HCT116 (cell line): ENCODE results near the gene NCAN. TPM values are rescaled to one million over a fixed set of nuclear protein-coding genes. Genes with fewer than 3 reads are reported as not detected.

Source experiments
- ATAC-seq: fragments of 200-7000 bp; cut with Tn5 transposase; 2 replicates; pipeline ENCODE4 v1.9.1; 2020; ENCODE audit warnings: mild to moderate bottlenecking, moderate library complexity
- BruUV-seq: library from RNA; stranded (reverse); fragments of 400-500 nt; replicated peaks from 2 replicates; lab custom pipeline; 2021; lab: Mats Ljungman, UMichigan
- CTCF ChIA-PET: fragments of 300-600 bp; sonication (Branson Sonifier 250); formaldehyde crosslinking; loops from one replicate; lab custom pipeline; 2021; ENCODE audit warnings: antibody characterized with exemption; lab: Charles Lee
- POLR2A ChIA-PET: fragments of 300-600, 350-600 bp; sonication (Branson Sonifier 250); formaldehyde crosslinking; loops from one replicate; lab custom pipeline; 2021; ENCODE audit warnings: antibody characterized with exemption; lab: Charles Lee
- RAD21 ChIA-PET, 2 experiments: fragments of 300-600 bp; sonication (Branson Sonifier 250); formaldehyde crosslinking; loops; one replicate each; lab custom pipeline; 2023; ENCODE audit warnings: low total read pairs in 2 of 2; ENCODE audit not compliant: uncharacterized antibody in 2 of 2, unreplicated experiment in 2 of 2, low non-redundant PET in 1 of 2; lab: Charles Lee
- DNase-seq: peaks from one replicate; pipeline ENCODE4 v3.0.0-alpha.2; 2010; ENCODE audit warnings: low read depth, low spot score
- H2AFZ ChIP-seq: fragments of 200-600 bp; shearing (Covaris generic), sonication (generic); 2 replicates; pipeline ENCODE4 v1.6.1; 2017; ENCODE audit warnings: low read depth, mixed run types, mixed read lengths, antibody characterized with exemption, low read length; ENCODE audit not compliant: poor library complexity, severe bottlenecking
- H3K27ac ChIP-seq: 2 replicates; pipeline ENCODE4 v1.5.1; 2012; ENCODE audit warnings: low read depth, low read length
- H3K27me3 ChIP-seq: fragments of 200-600 bp; sonication (generic); 2 replicates; pipeline ENCODE4 v1.6.1; 2016; ENCODE audit warnings: mixed run types, low read length, mixed read lengths; ENCODE audit not compliant: insufficient read depth
- H3K36me3 ChIP-seq, 2 experiments: fragments of 200-500 bp in 1 of 2; fragments of 200-600 bp in 1 of 2; sonication (Bioruptor generic) in 1 of 2; sonication (generic) in 1 of 2; 2 replicates each; pipeline versions ENCODE4 v1.5.1 to v1.6.1; 2014 to 2016; ENCODE audit warnings: low read length in 2 of 2, inconsistent platforms in 1 of 2, mixed read lengths in 1 of 2, mixed run types in 1 of 2; ENCODE audit not compliant: insufficient read depth in 2 of 2, control insufficient read depth in 1 of 2
- H3K4me1 ChIP-seq, 2 experiments: fragments of 200-600 bp in 1 of 2; sonication (generic) in 1 of 2; 2 replicates each; pipeline versions ENCODE4 v1.5.1 to v1.6.1; 2012 to 2017; ENCODE audit warnings: low read length in 2 of 2, inconsistent platforms in 1 of 2, mild to moderate bottlenecking in 1 of 2, mixed read lengths in 1 of 2, mixed run types in 1 of 2, moderate library complexity in 1 of 2; ENCODE audit not compliant: insufficient read depth in 2 of 2, control insufficient read depth in 1 of 2
- H3K4me2 ChIP-seq: fragments of 200-600 bp; sonication (generic); 2 replicates; pipeline ENCODE4 v1.6.1; 2017; ENCODE audit warnings: mixed run types, low read length, mixed read lengths
- H3K4me3 ChIP-seq, 2 experiments: fragments of 200-600 bp in 1 of 2; sonication (generic) in 1 of 2; replicated peaks in 1 of 2; 2 replicates each; pipeline ENCODE4 v1.5.1; 2011 to 2016; ENCODE audit warnings: low read length in 2 of 2, control low read depth in 1 of 2, low read depth in 1 of 2, mild to moderate bottlenecking in 1 of 2, mixed read lengths in 1 of 2, mixed run types in 1 of 2
- H3K79me2 ChIP-seq: fragments of 200-600 bp; sonication (generic); 2 replicates; pipeline ENCODE4 v1.6.1; 2017; ENCODE audit warnings: mild to moderate bottlenecking, mixed run types, low read length, moderate library complexity, mixed read lengths; ENCODE audit not compliant: insufficient read depth
- H3K9ac ChIP-seq: fragments of 200-600 bp; sonication (generic); 2 replicates; pipeline ENCODE4 v1.6.1; 2016; ENCODE audit warnings: low read length, mixed read lengths
- H3K9me2 ChIP-seq: fragments of 200-600 bp; sonication (generic), shearing (Covaris generic); 2 replicates; pipeline ENCODE4 v1.6.1; 2017; ENCODE audit warnings: mixed run types, mild to moderate bottlenecking, moderate library complexity; ENCODE audit not compliant: insufficient read depth
- H3K9me3 ChIP-seq, 2 experiments: fragments of 200-500 bp in 1 of 2; fragments of 200-600 bp in 1 of 2; sonication (Bioruptor generic) in 1 of 2; sonication (generic) in 1 of 2; 2 replicates each; pipeline ENCODE4 v1.6.1; 2014 to 2017; ENCODE audit warnings: low read length in 2 of 2, mixed read lengths in 2 of 2, inconsistent platforms in 1 of 2, low read depth in 1 of 2, mild to moderate bottlenecking in 1 of 2, mixed run types in 1 of 2, moderate library complexity in 1 of 2; ENCODE audit not compliant: control insufficient read depth in 1 of 2, insufficient read depth in 1 of 2
- H4K20me1 ChIP-seq: fragments of 200-600 bp; sonication (generic), shearing (Covaris generic); 2 replicates; pipeline ENCODE4 v1.6.1; 2017; ENCODE audit warnings: mixed run types, mild to moderate bottlenecking, moderate library complexity; ENCODE audit not compliant: insufficient read depth
- ATF3 ChIP-seq: IDR thresholded peaks from 2 replicates; pipeline ENCODE4 v1.6.1; 2012
- CEBPB ChIP-seq: IDR thresholded peaks from 2 replicates; pipeline ENCODE4 v1.6.1; 2012; ENCODE audit warnings: low read depth
- ELF1 ChIP-seq: IDR thresholded peaks from 2 replicates; pipeline ENCODE4 v1.6.1; 2012; ENCODE audit warnings: low read depth, borderline replicate concordance
- EZH2 ChIP-seq: fragments of 200-600 bp; sonication (generic); IDR thresholded peaks from 2 replicates; pipeline ENCODE4 v1.6.1; 2017; ENCODE audit warnings: antibody characterized with exemption, mixed run types
- EZH2phosphoT487 ChIP-seq: fragments of 200-600 bp; IDR thresholded peaks from 2 replicates; pipeline ENCODE4 v1.6.1; 2018; ENCODE audit warnings: antibody characterized with exemption, borderline replicate concordance
- JUND ChIP-seq: IDR thresholded peaks from 2 replicates; pipeline ENCODE4 v1.6.1; 2012
- POLR2A ChIP-seq: IDR thresholded peaks from 2 replicates; pipeline ENCODE4 v1.7.0; 2011; ENCODE audit warnings: borderline replicate concordance; ENCODE audit not compliant: insufficient read depth, insufficient read length; ENCODE audit errors: extremely low read depth
- POLR2AphosphoS5 ChIP-seq: IDR thresholded peaks from 2 replicates; pipeline ENCODE4 v1.6.1; 2011; ENCODE audit warnings: mild to moderate bottlenecking, low read depth, low read length, moderate library complexity
- RAD21 ChIP-seq: IDR thresholded peaks from 2 replicates; pipeline ENCODE4 v1.6.1; 2012; ENCODE audit warnings: low read depth, mild to moderate bottlenecking
- SIN3A ChIP-seq: IDR thresholded peaks from 2 replicates; pipeline ENCODE4 v1.6.1; 2012; ENCODE audit warnings: low read depth
- SP1 ChIP-seq: IDR thresholded peaks from 2 replicates; pipeline ENCODE4 v1.6.1; 2012; ENCODE audit warnings: low read depth
- SRF ChIP-seq: IDR thresholded peaks from 2 replicates; pipeline ENCODE4 v1.6.1; 2012; ENCODE audit warnings: low read depth
- TCF7L2 ChIP-seq: IDR thresholded peaks from 2 replicates; pipeline ENCODE4 v1.7.0; 2011; ENCODE audit warnings: borderline replicate concordance, inconsistent platforms; ENCODE audit not compliant: insufficient read depth, insufficient read length; ENCODE audit errors: extremely low read depth
- ZFX ChIP-seq: fragments of 450-650 bp; IDR thresholded peaks from 2 replicates; pipeline ENCODE4 v1.6.1; 2017
- intact Hi-C: fragments of 100-400 bp; cut with micrococcal nuclease; formaldehyde crosslinking; loops from 2 replicates; pipeline ENCODE4 v1.10.0; 2022
- total RNA-seq: library from RNA; stranded (reverse); gene quantifications from one replicate; pipeline ENCODE4 v1.2.1, GENCODE V29; 2021; ENCODE audit not compliant: unreplicated experiment
- TF ChIP-seq, protein P1 (sequence below), 3 experiments: fragments of 200-600 bp in 1 of 3; sonication (generic) in 1 of 3; IDR thresholded peaks in 2 of 3; conservative IDR thresholded peaks in 1 of 3; 2 replicates each; pipeline ENCODE4 v1.5.1; 2012 to 2017; ENCODE audit warnings: low read depth in 2 of 3, low read length in 2 of 3, antibody characterized with exemption in 1 of 3, borderline replicate concordance in 1 of 3, control low read depth in 1 of 3, mild to moderate bottlenecking in 1 of 3, mixed read lengths in 1 of 3, mixed run types in 1 of 3, moderate library complexity in 1 of 3; ENCODE audit not compliant: insufficient read depth in 1 of 3
- TF ChIP-seq, protein P2 (sequence below): IDR thresholded peaks from 2 replicates; pipeline ENCODE4 v1.6.1; 2012
- TF ChIP-seq, protein P3 (sequence below): IDR thresholded peaks from 2 replicates; pipeline ENCODE4 v1.6.1; 2011; ENCODE audit warnings: mild to moderate bottlenecking, low read length, moderate library complexity; ENCODE audit not compliant: insufficient replicate concordance; ENCODE audit errors: extremely low read depth
- TF ChIP-seq, protein P4 (sequence below): IDR thresholded peaks from 2 replicates; pipeline ENCODE4 v1.6.1; 2012; ENCODE audit warnings: low read depth

The NCAN gene
- total RNA-seq, 1 experiment from 2014 or later: 0.07 TPM

DNA sequence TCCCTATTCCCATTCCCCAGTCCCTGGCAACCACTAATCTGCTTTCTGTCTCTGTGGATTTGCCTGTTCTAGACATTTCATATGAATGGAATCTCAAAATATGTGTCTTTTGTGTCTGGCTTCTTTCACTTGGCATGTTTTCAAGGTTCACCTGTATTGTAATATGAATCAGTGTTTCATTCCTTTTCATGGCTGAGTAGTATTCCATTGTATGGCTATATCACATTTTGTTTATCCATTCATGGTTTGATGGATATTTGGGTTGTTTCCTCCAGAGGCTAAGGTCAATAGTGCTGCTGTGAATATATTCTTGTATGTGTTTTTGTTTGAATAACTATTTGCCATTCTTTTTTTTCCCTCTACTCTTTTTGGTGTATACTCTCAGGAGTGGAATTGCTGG is 24.4 kb downstream of the NCAN start (continued):
- TF ChIP-seq, protein P1, sequence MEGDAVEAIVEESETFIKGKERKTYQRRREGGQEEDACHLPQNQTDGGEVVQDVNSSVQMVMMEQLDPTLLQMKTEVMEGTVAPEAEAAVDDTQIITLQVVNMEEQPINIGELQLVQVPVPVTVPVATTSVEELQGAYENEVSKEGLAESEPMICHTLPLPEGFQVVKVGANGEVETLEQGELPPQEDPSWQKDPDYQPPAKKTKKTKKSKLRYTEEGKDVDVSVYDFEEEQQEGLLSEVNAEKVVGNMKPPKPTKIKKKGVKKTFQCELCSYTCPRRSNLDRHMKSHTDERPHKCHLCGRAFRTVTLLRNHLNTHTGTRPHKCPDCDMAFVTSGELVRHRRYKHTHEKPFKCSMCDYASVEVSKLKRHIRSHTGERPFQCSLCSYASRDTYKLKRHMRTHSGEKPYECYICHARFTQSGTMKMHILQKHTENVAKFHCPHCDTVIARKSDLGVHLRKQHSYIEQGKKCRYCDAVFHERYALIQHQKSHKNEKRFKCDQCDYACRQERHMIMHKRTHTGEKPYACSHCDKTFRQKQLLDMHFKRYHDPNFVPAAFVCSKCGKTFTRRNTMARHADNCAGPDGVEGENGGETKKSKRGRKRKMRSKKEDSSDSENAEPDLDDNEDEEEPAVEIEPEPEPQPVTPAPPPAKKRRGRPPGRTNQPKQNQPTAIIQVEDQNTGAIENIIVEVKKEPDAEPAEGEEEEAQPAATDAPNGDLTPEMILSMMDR (IDR thresholded peaks at IDR 0.05 in 2 of 3, conservative IDR thresholded peaks at IDR 0.05 in 1 of 3; ENCODE audit: borderline replicate concordance in 1 of 3, insufficient read depth in 1 of 3, low read depth in 2 of 3, low read length in 2 of 3): no peak

DNA sequence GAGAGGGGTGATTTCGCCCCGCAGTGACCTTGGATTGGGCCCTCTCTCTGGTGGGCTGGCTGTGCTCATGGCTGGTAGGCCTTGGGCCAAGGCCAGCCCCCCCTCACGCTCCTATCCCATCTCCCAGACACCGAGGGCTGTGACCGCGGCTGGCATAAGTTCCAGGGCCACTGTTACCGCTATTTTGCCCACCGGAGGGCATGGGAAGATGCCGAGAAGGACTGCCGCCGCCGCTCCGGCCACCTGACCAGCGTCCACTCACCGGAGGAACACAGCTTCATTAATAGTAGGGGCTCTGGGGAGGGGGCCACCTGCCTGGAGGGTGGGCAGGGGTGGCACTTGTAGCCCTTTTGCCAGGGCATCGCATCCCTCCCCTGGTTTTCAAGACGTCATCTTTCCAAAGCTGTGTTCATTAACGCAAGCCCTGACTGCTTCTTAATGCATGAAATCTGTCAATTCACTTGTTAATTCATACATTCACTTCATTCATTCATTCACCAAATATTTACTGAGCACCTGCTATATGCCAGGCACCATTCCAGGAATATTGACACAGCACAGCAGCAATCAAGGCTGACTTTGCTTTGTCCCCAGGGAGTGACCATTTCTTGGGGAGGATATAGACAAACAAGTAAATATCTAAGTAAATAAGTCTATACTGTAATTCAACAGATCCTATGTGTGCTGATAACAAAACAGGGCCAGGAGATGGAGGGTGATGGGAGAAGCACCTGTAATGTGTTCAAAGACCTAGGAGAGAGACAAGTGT is 26.6 kb downstream of the NCAN start:
- ChIA-PET CTCF (no interaction called here), RAD21 (no interaction called here), POLR2A (no interaction called here)
- Histone ChIP-seq H3K4me2 (no peak overlapping the region), H4K20me1 (no peaks in the 10 kb centered on the region), H3K9me3 (peaks cover 10 to 19% of the 10 kb centered on the region in 2 experiments; a peak in 3 of 4 replicates), H3K36me3 (no peaks in the 10 kb centered on the region), H3K79me2 (no peaks in the 10 kb centered on the region), H3K27ac (no peak overlapping the region), H3K9me2 (no peaks in the 10 kb centered on the region), H3K4me3 (no peak overlapping the region), H3K4me1 (no peaks in the 10 kb centered on the region), H2AFZ (no peak overlapping the region), H3K9ac (no peak overlapping the region), H3K27me3 (no peaks in the 10 kb centered on the region)
- ATAC-seq (no peak), DNase-seq (no peak)
- no TSS peak for BruUV-seq
- intact Hi-C loops: no loop called here
- no peak for TF ChIP-seq ATF3
- no peak for TF ChIP-seq EZH2phosphoT487
- TF ChIP-seq TCF7L2: no peak
- no peak for TF ChIP-seq JUND
- no peak for TF ChIP-seq POLR2AphosphoS5
- TF ChIP-seq SIN3A: no peak
- TF ChIP-seq POLR2A: no peak
- no peak for TF ChIP-seq ZFX
- TF ChIP-seq, protein P2, sequence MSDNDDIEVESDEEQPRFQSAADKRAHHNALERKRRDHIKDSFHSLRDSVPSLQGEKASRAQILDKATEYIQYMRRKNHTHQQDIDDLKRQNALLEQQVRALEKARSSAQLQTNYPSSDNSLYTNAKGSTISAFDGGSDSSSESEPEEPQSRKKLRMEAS: no peak
- no peak for TF ChIP-seq ELF1
- TF ChIP-seq SRF: no peak
- TF ChIP-seq, protein P3, sequence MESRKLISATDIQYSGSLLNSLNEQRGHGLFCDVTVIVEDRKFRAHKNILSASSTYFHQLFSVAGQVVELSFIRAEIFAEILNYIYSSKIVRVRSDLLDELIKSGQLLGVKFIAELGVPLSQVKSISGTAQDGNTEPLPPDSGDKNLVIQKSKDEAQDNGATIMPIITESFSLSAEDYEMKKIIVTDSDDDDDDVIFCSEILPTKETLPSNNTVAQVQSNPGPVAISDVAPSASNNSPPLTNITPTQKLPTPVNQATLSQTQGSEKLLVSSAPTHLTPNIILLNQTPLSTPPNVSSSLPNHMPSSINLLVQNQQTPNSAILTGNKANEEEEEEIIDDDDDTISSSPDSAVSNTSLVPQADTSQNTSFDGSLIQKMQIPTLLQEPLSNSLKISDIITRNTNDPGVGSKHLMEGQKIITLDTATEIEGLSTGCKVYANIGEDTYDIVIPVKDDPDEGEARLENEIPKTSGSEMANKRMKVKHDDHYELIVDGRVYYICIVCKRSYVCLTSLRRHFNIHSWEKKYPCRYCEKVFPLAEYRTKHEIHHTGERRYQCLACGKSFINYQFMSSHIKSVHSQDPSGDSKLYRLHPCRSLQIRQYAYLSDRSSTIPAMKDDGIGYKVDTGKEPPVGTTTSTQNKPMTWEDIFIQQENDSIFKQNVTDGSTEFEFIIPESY: no peak
- no peak for TF ChIP-seq EZH2
- TF ChIP-seq CEBPB: no peak
- no peak for TF ChIP-seq SP1
- TF ChIP-seq, protein P4, sequence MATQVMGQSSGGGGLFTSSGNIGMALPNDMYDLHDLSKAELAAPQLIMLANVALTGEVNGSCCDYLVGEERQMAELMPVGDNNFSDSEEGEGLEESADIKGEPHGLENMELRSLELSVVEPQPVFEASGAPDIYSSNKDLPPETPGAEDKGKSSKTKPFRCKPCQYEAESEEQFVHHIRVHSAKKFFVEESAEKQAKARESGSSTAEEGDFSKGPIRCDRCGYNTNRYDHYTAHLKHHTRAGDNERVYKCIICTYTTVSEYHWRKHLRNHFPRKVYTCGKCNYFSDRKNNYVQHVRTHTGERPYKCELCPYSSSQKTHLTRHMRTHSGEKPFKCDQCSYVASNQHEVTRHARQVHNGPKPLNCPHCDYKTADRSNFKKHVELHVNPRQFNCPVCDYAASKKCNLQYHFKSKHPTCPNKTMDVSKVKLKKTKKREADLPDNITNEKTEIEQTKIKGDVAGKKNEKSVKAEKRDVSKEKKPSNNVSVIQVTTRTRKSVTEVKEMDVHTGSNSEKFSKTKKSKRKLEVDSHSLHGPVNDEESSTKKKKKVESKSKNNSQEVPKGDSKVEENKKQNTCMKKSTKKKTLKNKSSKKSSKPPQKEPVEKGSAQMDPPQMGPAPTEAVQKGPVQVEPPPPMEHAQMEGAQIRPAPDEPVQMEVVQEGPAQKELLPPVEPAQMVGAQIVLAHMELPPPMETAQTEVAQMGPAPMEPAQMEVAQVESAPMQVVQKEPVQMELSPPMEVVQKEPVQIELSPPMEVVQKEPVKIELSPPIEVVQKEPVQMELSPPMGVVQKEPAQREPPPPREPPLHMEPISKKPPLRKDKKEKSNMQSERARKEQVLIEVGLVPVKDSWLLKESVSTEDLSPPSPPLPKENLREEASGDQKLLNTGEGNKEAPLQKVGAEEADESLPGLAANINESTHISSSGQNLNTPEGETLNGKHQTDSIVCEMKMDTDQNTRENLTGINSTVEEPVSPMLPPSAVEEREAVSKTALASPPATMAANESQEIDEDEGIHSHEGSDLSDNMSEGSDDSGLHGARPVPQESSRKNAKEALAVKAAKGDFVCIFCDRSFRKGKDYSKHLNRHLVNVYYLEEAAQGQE: no peak
- TF ChIP-seq RAD21: no peak
